ENCODE results near the gene GNG14.
"Not testable (repeated sequence)": the region's sequence is repeated elsewhere in the genome, so short reads cannot be mapped to it uniquely, and the experiment has no call there.

The GNG14 gene

DNA sequence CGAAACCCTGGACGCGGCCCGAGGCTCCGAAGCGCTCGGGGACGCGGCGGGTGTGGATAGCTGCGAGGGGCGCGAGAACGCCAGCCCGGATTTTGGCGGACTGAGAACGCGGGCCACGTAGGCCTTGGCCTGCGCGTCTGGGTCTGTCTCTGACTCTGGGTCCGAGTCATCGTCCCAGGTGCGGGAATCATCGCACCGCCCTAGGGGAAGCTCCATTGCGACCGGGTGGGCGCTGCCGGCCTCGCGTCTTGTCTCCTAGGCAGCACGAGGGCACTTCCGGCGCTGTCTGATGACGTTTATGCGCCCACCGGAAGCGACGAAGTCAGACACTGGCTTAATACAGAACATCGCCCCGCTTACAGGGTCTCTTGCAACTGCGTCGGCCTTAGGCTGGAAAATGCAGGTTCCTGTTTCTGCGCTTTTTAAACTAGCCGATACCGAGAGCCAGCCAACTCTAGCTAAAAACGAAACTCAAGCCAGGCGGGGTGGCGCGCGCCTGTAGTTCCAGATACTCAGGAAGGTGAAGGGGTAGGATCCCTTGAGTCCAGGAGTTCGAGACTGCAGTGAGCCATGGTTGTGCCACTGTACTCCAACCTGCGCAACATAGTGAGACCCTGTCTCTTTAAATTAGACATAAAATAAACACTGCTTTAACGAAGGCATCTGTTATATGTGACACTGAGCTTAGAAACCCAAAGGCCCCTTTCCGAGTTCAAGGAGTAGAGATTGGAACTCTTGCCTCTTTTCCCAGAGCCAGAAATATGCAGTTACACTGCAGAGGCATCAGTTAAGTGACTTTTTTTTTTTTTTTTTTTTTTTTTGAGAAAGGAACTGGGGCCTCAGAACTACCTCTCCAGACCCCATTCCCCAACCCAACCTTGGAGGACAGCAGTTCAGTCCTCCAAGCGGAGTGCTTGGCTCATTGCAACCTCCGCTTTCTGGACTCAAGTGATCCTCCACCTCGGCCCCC lies 8.9 kb downstream of the GNG14 start, which contains the start of gene FBXW9:
FBXW9 (minus strand) TSS at position 266 of the 970 bp plus-strand sequence; CDS start at position 216, 50 bp downstream.
- H3K27me3 Mint-ChIP-seq, result no peaks in the 10 kb centered on the region
- H3K4me1 Mint-ChIP-seq, result peaks cover 13% of the 10 kb centered on the region
- peak within 1 kb of the TSS; percentile 84 for H3K4me3 Mint-ChIP-seq
- peak within 1 kb of the TSS; percentile 88 for H3K27ac Mint-ChIP-seq
- ATAC-seq (peak; percentile 91), DNase-seq (peak; percentile 99)
- no peaks in the 10 kb centered on the region for H3K9me3 Mint-ChIP-seq
- peaks cover 17% of the 10 kb centered on the region for H3K36me3 Mint-ChIP-seq (ENCODE audit: low read depth)

DNA sequence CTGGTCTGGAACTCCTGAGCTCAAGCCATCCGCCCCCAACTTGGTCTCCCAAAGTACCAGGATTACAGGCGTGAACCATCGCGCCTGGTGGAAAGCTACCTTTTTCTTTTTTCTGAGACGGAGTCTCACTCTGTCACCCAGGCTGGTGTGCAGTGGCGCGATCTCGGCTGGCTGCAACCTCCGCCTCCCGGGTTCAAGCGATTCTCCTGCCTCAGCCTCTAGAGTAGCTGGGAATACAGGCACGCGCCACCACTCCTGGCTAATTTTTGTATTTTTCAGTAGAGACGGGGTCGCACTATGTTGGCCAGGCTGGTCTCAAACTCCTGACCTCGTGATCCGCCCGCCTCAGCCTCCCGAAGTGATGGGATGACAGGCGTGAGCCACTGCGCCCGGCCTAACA lies 9.6 kb downstream of the GNG14 start:
- ATAC-seq, DNase-seq, H3K27me3 Mint-ChIP-seq, H3K9me3 Mint-ChIP-seq: not testable (repeated sequence)
- H3K36me3 Mint-ChIP-seq (ENCODE audit: low read depth), result peaks cover 19% of the 10 kb centered on the region
- H3K4me3 Mint-ChIP-seq, result peak overlapping the region; percentile 84
- peak overlapping the region; percentile 88 for H3K27ac Mint-ChIP-seq
- H3K4me1 Mint-ChIP-seq, result peaks cover 13% of the 10 kb centered on the region

DNA sequence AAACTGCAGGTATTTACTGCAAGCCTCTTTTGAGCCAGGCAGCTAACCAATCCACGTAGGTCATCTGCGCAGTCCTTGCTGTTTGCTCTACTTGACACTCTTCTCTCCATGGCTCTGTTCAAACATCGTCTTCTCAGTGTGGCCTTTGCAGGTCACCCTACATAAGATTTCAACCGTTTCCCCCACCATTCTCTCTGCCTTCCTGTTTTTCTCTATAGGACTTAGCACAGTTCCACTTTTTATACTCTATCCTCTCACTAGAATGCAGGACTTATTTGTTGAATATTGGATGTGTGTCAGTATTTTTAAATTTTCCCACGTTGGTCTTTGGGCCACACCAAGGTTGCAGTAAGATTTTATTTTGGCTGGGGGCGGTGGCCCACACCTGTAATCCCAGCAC lies 10.3 kb downstream of the GNG14 start:
- H3K4me3 Mint-ChIP-seq, result peak overlapping the region; percentile 84
- H3K27me3 Mint-ChIP-seq, result no peaks in the 10 kb centered on the region
- DNase-seq (no peak), ATAC-seq (no peak)
- peaks cover 13% of the 10 kb centered on the region for H3K4me1 Mint-ChIP-seq
- H3K36me3 Mint-ChIP-seq (ENCODE audit: low read depth), result peaks cover 23% of the 10 kb centered on the region
- no peaks in the 10 kb centered on the region for H3K9me3 Mint-ChIP-seq
- H3K27ac Mint-ChIP-seq, result no peak overlapping the region

DNA sequence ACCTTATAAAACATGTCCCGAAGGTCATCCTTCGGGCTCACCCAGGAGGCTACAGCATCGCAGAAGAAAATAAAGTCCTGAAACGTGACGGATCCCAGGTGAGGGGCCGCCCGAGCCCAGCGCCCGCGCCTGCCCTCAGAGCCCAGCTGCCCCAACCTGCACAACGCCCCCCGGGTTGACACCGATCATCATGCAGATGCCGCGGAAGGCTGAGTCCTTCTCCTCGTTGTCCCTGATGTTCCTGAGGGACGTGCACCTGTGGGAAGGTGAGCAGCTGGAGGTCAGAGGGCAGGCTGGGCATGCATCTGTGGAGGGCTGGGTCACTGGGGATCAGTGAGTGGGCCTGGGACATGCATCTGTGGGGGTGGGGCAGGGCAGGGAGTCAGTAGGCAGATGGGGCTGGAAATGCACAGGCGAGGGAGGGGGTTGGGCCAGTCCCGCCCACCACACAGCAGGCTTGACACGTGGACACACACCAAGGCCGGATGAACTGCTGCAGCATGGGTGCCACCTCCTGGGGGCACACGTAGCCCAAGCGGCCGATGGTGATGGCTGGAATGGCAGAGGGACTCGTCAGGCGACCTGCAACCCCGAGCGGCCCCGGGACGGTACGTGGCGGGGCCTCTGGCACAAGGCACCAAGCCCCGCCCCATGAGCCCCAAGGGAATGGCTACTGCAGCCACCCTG lies 13.9 kb downstream of the GNG14 start:
- no peaks in the 10 kb centered on the region for H3K27me3 Mint-ChIP-seq
- no peaks in the 10 kb centered on the region for H3K9me3 Mint-ChIP-seq
- DNase-seq (no peak), ATAC-seq (no peak)
- peaks cover 46% of the 10 kb centered on the region for H3K36me3 Mint-ChIP-seq (ENCODE audit: low read depth)
- no peak overlapping the region for H3K4me3 Mint-ChIP-seq
- peaks cover 9% of the 10 kb centered on the region for H3K4me1 Mint-ChIP-seq
- H3K27ac Mint-ChIP-seq, result no peak overlapping the region

DNA sequence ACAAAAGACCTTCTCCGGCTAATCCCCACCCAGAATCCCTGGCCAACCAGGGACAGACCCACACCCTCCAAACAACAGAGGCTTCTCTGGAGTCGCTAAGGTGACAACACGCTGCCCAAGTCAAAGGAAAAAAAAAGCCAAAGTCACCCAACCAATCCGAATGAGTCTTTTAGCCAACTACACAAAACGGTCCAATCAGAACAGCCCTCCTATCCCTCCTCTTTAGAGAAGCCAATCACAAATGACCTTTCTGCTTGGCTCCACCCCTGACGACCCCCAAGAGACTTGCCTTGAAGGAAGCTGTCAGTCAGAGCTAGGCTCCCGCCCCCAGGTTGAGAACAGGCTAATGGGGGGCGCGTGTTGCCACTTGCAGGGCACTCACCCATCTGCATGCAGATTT lies 15.2 kb downstream of the GNG14 start:
- DNase-seq (peak; percentile 43), ATAC-seq (peak; percentile 67)
- Mint-ChIP-seq H3K27ac (peak overlapping the region; percentile 49), H3K36me3 (ENCODE audit: low read depth) (peaks cover 50% of the 10 kb centered on the region), H3K4me3 (no peak overlapping the region), H3K27me3 (no peaks in the 10 kb centered on the region), H3K9me3 (no peaks in the 10 kb centered on the region), H3K4me1 (peaks cover 4% of the 10 kb centered on the region)

DNA sequence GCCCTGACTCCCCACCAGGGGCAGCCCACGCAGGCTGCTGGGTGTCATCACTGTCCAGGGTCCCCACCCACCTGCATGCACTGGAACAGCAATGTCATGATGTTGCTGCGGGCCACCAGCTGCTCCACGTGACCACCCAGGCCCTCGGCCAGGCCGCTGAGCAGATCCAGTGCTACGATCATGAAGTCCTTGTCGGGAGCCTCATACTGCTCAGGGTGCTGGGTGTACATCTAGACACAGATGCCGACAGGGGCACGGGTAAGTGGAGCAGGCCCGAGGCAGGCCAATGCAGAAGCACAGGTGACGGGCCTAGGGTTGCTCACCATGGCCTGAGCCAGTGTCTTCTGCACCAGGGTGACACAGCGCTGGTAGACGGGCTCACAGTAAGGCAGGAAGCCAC lies 17.4 kb downstream of the GNG14 start:
- no peaks in the 10 kb centered on the region for H3K4me1 Mint-ChIP-seq
- ATAC-seq (no peak), DNase-seq (no peak)
- no peaks in the 10 kb centered on the region for H3K9me3 Mint-ChIP-seq
- H3K4me3 Mint-ChIP-seq, result no peak overlapping the region
- H3K27ac Mint-ChIP-seq, result no peak overlapping the region
- H3K36me3 Mint-ChIP-seq (ENCODE audit: low read depth), result peaks cover 53% of the 10 kb centered on the region
- H3K27me3 Mint-ChIP-seq, result no peaks in the 10 kb centered on the region

DNA sequence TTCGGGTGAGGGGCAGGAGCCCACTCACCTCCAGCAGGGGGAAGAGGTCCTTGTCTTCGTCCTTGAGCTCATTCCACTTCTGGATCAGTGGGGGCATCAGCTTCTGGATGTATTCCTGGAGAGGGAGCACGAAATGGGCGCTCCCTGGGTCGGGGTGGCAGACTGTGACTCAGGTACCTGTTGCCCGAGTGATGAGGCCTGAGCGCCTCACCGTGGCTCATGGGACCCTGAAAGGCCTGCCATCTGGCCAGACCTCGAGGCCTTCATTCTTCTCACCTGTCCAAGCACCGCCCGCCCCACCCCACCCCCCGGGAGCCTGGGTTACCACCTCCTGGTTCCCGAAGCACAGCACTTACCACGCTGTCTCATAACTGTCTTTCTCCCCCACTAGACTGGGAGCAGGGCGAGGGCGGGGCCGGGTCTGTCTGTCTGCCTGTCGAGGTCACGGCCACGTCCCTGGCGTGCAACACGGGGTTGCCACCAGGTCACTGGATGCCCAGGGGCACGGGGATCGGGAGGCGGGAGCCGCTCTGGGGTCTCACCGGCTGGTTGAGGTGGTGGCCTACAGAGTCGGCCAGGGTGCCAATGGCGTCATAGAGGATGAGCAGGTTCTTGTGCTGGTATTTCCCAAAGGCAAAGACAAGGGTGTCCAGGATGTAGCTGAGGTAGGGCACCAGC lies 18.0 kb downstream of the GNG14 start:
- Mint-ChIP-seq H3K4me1 (no peaks in the 10 kb centered on the region), H3K9me3 (no peaks in the 10 kb centered on the region), H3K4me3 (peak overlapping the region; percentile 14), H3K36me3 (ENCODE audit: low read depth) (peaks cover 59% of the 10 kb centered on the region), H3K27me3 (no peaks in the 10 kb centered on the region), H3K27ac (no peak overlapping the region)
- no peak for DNase-seq
- ATAC-seq, result no peak

DNA sequence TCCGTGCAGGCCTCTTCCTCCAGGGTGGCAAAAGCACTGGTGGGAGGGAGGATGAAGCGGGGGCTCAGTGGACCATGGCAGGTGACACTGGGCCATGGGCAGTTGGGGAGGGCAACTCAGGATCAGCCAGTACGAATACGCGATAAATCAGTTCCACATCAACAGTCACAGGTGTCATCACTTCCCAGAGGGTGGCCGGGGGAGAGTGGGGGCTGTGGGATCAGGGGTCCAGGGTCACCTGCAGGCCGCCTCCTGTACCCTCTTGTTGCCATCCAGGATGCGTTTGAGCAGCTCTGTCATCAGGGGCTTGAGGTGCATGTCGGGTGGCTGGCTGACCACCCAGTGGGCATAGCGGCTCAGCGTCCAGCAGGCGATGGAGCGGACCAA lies 18.5 kb downstream of the GNG14 start:
- H3K4me1 Mint-ChIP-seq, result no peaks in the 10 kb centered on the region
- DNase-seq (no peak), ATAC-seq (no peak)
- H3K36me3 Mint-ChIP-seq (ENCODE audit: low read depth), result peaks cover 62% of the 10 kb centered on the region
- H3K9me3 Mint-ChIP-seq, result no peaks in the 10 kb centered on the region
- no peak overlapping the region for H3K27ac Mint-ChIP-seq
- H3K4me3 Mint-ChIP-seq, result no peak overlapping the region
- no peaks in the 10 kb centered on the region for H3K27me3 Mint-ChIP-seq

DNA sequence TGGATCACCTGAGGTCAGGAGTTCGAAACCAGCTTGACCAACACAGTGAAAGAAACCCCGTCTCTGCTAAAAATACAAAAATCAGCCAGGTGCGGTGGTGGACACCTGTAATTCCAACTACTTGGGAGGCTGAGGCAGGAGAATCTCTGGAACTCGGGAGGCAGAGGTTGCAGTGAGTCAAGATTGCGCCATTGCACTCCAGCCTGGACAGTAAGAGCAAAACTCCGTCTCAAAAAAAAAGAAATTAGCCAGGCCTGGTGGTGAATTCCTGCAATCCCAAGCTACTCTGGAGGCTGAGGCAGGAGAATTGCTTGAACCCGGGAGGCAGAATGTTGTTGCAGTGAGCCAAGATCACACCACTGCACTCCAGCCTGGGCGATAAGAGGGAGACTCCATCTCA lies 20.8 kb downstream of the GNG14 start:
- no peak for DNase-seq
- H3K36me3 Mint-ChIP-seq (ENCODE audit: low read depth), result peaks cover 62% of the 10 kb centered on the region
- H3K4me1 Mint-ChIP-seq, result no peaks in the 10 kb centered on the region
- no peak overlapping the region for H3K4me3 Mint-ChIP-seq
- no peaks in the 10 kb centered on the region for H3K27me3 Mint-ChIP-seq
- H3K9me3 Mint-ChIP-seq, result no peaks in the 10 kb centered on the region
- H3K27ac Mint-ChIP-seq, result no peak overlapping the region
- no peak for ATAC-seq

DNA sequence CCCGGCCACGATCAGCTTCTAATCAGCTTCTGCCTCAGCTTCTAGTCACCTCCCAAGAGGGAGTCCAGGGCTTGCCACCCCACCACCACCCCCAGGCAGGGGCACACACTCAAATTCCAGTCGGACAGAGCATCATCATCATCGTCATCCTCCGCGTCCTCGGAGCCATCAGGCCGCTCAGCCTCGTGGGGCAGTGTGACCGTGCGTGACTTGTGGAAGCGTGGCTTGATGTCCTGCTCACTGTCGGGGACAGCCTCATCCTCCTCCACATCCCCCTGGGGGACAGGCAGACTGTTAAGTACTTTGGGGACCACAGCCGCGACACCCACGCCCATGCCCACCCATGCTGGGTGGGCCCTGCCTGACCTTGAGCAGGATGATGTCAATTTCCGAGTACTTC lies 23.4 kb downstream of the GNG14 start:
- Mint-ChIP-seq H3K36me3 (ENCODE audit: low read depth) (peaks cover 59% of the 10 kb centered on the region), H3K27me3 (no peaks in the 10 kb centered on the region), H3K27ac (no peak overlapping the region), H3K4me3 (no peak overlapping the region), H3K9me3 (no peaks in the 10 kb centered on the region), H3K4me1 (no peaks in the 10 kb centered on the region)
- DNase-seq, result no peak
- ATAC-seq, result no peak

DNA sequence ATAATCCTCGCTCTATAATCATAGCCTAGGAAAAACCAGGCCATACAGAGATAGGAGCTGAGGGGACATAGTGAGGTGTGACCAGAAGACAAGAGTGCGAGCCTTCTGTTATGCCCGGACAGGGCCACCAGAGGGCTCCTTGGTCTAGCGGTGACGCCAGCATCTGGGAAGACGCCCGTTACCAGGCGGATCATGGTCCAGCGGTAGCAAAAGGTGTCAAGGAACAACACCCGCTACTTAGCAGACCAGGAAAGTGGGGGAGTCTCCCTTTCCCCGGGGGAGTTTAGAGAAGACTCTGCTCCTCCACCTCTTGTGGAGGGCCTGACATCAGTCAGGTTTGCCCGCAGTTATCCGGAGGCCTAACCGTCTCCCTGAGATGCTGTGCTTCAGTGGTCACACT lies 24.3 kb downstream of the GNG14 start:
- not testable (repeated sequence) for ATAC-seq, H3K4me3 Mint-ChIP-seq, H3K27me3 Mint-ChIP-seq, H3K4me1 Mint-ChIP-seq, H3K9me3 Mint-ChIP-seq, DNase-seq, H3K27ac Mint-ChIP-seq
- peaks cover 57% of the 10 kb centered on the region for H3K36me3 Mint-ChIP-seq (ENCODE audit: low read depth)

DNA sequence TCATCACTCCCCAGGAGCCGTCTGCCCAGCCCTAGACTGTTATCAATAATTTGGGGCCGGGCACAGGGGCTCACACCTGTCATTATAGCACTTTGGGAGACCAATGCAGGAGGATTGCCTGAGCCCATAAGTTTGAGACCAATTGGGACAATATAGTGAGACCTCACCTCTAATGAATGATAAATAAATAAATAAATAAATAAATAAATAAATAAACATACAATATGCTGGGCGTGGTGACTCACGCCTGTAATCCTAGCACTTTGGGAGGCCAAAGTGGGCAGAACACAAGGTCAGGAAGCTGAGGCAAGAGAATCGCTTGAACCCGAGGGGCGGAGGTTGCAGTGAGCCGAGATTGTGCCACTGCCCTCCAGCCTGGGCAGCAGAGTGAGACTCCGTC lies 25.5 kb downstream of the GNG14 start:
- not testable (repeated sequence) for ATAC-seq, H3K27me3 Mint-ChIP-seq, DNase-seq, H3K9me3 Mint-ChIP-seq, H3K27ac Mint-ChIP-seq, H3K4me1 Mint-ChIP-seq, H3K4me3 Mint-ChIP-seq
- H3K36me3 Mint-ChIP-seq (ENCODE audit: low read depth), result peaks cover 55% of the 10 kb centered on the region

DNA sequence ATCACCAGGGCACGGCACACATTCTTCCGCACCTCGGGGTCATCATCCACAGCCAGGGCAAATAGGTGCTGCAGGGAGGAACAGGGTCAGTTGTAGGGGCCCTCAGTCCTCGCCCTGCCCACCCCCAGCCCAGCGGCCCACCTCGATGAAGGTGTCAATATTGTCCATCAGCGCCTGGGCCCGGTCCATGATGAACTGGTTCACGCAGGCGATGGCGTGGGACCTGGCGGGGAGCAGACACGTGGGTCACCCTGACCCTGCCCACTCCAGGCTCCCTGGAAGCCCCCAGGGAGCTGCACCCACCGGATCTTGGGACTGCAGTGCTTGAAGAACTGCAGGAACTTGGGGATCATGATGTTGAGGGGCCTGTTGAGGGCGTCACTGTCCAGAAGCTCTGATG lies 27.3 kb downstream of the GNG14 start:
- no peak overlapping the region for H3K4me3 Mint-ChIP-seq
- ATAC-seq, result no peak
- H3K36me3 Mint-ChIP-seq (ENCODE audit: low read depth), result peaks cover 61% of the 10 kb centered on the region
- no peak overlapping the region for H3K27ac Mint-ChIP-seq
- H3K27me3 Mint-ChIP-seq, result no peaks in the 10 kb centered on the region
- no peaks in the 10 kb centered on the region for H3K9me3 Mint-ChIP-seq
- peaks cover 16% of the 10 kb centered on the region for H3K4me1 Mint-ChIP-seq
- no peak for DNase-seq

DNA sequence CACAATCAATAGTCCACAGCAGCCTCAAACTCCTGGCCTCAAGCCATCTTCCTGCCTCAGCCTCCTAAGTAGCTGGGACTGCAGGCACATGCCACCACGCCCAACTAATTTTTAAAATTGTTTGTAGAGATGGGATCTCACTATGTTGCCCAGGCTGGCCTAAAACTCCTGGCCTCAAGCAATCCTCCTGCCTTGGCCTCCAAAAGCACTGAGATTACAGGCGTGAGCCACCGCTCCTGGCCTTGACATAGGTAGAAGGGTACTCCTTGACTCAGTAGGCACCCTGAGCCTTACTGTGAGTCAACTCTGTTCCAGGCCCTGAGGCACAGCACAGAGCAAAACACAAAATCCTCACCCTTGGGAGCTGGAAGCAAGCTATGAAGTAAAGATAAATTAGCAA lies 28.1 kb downstream of the GNG14 start:
- H3K27ac Mint-ChIP-seq, result peak overlapping the region; percentile 11

More for the DNA sequence above, 28.1 kb downstream of the GNG14 start:
- Mint-ChIP-seq H3K4me3 (no peak overlapping the region), H3K27me3 (no peaks in the 10 kb centered on the region), H3K4me1 (peaks cover 23% of the 10 kb centered on the region), H3K36me3 (ENCODE audit: low read depth) (peaks cover 59% of the 10 kb centered on the region), H3K9me3 (no peaks in the 10 kb centered on the region)
- ATAC-seq (no peak), DNase-seq (no peak)
